SK-MEL-5 (cell line): ENCODE measurements around the gene HPS4. TPM values are rescaled to one million over a fixed set of nuclear protein-coding genes. Genes with fewer than 3 reads are reported as not detected.

Source experiments
- DNase-seq: peaks from one replicate; pipeline ENCODE4 v3.0.0-alpha.2; 2016; ENCODE audit warnings: low read depth, low spot score
- in situ Hi-C: cut with HindIII; loops from 2 replicates; pipeline ENCODE4 v1.10.0; 2016; ENCODE audit warnings: low sequenced_read_pairs, high pct_unique_total_duplicates, low pct_unique_long_range_greater_than_20kb
- total RNA-seq: library from RNA; depleted of rRNA; stranded (reverse); fragments of >200 nt; shearing (Covaris generic); gene quantifications from 2 replicates; pipeline ENCODE4 v1.2.3, GENCODE V29; 2014

Gene HPS4
- total RNA-seq, 1 experiment from 2014 or later = 351 TPM

GRCh38 chr22:26503758-26504157, 20.2 kb upstream of the HPS4 start:
- peak; percentile 57 for DNase-seq
- in situ Hi-C loops = no loop called here

DNA sequence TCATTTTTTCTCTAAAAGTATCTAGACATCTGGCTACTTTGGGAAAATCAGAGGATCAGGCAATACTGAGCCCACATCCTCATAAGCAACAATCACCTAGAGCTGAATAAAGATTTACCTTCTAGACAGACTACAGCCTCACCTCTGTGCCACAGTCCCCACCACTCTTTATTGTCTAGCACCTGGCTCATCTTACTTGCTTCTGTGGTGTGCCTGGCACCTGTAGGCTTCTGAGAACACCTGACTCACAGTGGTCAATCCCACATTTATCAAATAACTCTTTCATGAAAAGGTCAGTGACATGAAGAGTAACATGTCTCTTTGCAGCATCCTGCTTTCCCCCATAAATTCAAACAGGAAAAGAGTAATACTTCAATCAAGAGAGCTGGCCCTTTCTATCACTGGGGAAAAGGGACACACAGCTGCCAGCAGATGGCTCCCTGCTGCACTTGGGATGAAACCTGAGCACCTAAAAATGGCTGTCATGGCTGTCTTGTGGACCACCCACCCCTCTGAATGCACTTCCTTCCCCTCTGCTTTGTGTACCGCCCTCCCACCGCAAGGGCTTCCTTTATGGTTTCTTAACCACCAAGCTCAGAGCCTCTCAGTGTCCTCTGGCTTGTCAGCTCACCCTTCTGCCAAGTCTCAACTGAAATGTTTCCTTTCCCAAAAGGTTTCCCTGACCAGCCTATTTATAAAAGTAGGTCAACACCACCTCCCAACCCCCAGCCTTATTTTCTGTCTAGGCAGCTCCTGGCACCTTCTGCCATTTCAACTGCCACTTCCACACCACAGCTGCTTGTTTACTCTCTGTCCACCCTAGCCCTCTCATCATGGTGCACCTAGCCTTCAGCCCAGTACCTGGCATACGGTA, 19.3 kb upstream of the HPS4 start:
- in situ Hi-C loops = no loop called here
- peak; percentile 77 for DNase-seq

DNA sequence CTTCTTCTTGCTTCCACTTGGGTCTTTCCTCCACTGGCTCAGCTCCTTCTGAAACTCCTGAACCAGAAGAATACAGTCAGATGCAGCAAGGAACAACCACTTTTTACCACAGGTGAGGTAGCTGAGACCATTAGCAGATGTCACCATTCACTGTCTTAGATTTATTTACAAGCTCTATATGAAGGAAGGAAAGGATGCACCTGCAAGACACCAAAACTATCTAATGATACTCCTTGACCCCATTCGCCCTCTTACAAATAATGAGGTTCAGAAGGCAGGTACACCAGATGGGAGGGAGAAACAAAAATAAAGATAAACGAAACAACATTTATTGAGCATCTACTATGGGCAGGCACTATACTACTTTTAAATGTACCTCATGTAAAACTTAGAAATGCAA, 18.4 kb upstream of the HPS4 start:
- DNase-seq = no peak
- in situ Hi-C loops = no loop called here

- DNase-seq = no peak
- in situ Hi-C loops = no loop called here
Observed at GRCh38 chr22:26499188-26499703, 15.7 kb upstream of the HPS4 start.

GRCh38 chr22:26496456-26496855, 12.9 kb upstream of the HPS4 start:
- no peak for DNase-seq
- in situ Hi-C loops = no loop called here

DNA sequence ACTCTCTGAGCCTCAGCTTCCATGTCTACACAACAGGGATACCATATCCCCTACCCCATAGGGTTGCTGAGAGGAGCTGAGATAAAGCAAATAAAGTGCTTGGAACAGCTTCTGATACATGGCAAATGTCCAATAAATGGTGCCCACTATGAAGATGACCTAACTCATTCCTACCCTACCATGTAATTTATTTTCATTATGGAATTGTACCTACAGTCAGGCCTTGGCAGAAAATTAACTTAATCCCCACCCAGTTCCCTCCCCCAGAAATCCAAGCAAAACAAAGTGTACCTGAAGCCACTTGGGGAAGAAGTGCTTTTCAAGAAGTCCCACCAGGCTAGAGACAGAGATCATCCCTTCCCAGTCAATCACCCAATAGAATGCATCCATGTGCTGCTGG, 10.9 kb upstream of the HPS4 start:
- DNase-seq = no peak
- in situ Hi-C loops = no loop called here

- in situ Hi-C loops = no loop called here
- no peak for DNase-seq
Observed at GRCh38 chr22:26492220-26492619, 8.6 kb upstream of the HPS4 start.

DNA sequence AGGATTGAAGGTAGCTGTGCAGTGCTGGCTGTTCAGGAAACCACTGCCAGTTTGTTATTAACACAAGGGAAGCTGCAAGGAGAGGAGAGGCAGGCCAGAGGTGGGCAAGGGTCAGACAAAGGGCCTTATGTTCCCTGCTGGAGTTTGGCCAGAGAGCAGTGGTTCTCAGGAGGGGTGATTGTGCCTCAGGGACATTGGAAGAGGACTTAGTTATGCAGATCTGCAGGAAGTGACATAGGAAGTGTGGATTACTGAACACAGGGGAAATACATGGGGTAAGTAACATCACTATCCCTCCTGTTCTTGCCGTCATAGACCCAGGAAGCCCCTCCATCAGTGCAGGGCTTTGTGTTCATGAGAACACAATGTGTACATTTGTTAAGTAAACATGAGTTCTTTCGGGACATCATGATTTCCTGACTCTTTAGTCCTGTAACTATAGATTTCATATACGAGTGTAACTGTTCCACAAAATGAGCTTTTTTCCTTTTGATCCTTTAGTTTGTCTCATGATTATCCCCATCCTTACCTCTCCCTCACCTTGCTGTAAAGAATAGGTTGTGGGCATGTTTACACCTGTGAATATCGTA, 6.0 kb upstream of the HPS4 start:
- in situ Hi-C loops = no loop called here
- DNase-seq = peak; percentile 100

DNA sequence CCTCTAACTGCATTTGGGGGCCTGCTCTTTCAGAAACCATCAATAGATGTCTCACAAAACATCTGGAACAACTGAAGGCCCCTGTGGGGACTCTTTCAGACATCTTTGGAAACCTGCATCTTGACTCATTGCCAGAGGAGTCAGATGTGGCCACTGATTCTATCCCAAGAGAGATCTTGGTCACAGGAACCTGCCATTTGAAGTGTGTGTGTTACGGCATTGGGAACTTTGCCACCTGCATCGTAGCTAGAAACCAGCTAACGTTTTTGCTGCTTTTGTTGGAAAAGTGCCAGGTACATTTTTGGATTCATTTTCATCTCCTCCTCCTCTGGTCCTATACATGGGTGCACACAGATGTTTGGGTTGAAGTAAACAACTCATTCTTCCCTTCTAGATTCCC, 4.4 kb upstream of the HPS4 start:
- in situ Hi-C loops = no loop called here
- DNase-seq = no peak

GRCh38 chr22:26486394-26486793, 2.8 kb upstream of the HPS4 start:
- no peak for DNase-seq
- in situ Hi-C loops = no loop called here

GRCh38 chr22:26485806-26486390, 2.3 kb upstream of the HPS4 start:
- no peak for DNase-seq
- in situ Hi-C loops = no loop called here

- peak; percentile 67 for DNase-seq
- in situ Hi-C loops = no loop called here
Observed at GRCh38 chr22:26485013-26485412, 1.4 kb upstream of the HPS4 start.

GRCh38 chr22:26484360-26484706, 750 bp upstream of the HPS4 start:
- in situ Hi-C loops = no loop called here
- DNase-seq = peak; percentile 80

- DNase-seq = no peak
- in situ Hi-C loops = no loop called here
Observed at GRCh38 chr22:26483043-26483438, 542 bp downstream of the HPS4 start.

DNA sequence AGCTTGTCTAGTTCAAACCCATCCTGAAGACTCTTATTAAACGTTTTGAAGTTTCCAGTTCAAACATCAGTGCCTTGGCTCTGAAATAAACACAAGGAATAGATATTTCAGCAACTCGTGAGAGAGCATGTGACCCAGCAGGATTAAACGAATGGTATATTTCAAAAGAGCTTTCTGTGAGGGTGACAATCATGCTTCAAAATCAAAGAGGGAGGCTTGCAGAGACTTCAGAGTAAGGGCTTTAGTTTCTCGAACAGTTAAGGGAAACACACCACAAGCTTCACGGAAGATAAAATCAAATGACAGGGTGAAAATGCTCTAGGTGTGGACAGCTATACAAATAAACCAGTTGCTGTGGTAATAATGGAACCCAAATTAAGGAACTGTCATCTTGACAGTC, 1.4 kb downstream of the HPS4 start:
- in situ Hi-C loops = no loop called here
- DNase-seq = peak; percentile 83

DNA sequence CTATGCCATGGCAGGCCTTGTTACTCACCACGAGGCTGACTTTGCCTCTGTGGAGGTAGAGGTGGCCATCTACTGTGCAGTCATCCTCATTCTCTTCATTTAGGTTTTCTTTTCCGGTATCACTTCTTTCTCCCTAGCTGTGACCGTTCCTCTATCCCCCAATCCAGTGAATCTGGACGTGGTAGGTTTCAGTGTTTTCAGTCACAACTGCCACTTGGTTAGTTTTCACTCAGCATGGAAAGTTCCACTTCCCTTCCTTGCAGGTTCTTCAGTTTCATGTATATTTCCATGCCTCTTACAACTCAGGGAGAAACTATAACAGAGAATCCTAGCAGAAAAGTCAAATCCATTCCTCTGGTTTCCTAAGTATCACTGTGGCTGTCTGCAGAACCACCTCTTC, 1.9 kb downstream of the HPS4 start:
- peak; percentile 45 for DNase-seq
- in situ Hi-C loops = no loop called here

- in situ Hi-C loops = no loop called here
- DNase-seq = no peak
Observed at GRCh38 chr22:26481112-26481693, 2.4 kb downstream of the HPS4 start.

GRCh38 chr22:26480611-26480932, 3.0 kb downstream of the HPS4 start:
- in situ Hi-C loops = no loop called here
- DNase-seq = no peak
